ENCODE data around the gene ENOX1.
"Not testable (repeated sequence)": the region's sequence is repeated elsewhere in the genome, so short reads cannot be mapped to it uniquely, and the experiment has no call there.

- TF ChIP-seq CTCF (conservative IDR thresholded peaks at IDR 0.05); ZFX (IDR thresholded peaks at IDR 0.05): not testable (repeated sequence)
These were observed 618.3 kb downstream of the ENOX1 start for GRCh38 chr13:43168434-43168833.

All from C4-2B (cell line).